Activated CD4-positive, alpha-beta T cell treated with anti-CD3 and anti-CD28 coated beads, Interleukin-2, amount 50 U/mL, for 48 hours (primary cell): ENCODE data around the gene SALL2.

ENCODE experiments used
- DNase-seq, 2 experiments: peaks; one replicate each; pipeline ENCODE4 v3.0.0-alpha.2; 2020

The SALL2 gene

DNA sequence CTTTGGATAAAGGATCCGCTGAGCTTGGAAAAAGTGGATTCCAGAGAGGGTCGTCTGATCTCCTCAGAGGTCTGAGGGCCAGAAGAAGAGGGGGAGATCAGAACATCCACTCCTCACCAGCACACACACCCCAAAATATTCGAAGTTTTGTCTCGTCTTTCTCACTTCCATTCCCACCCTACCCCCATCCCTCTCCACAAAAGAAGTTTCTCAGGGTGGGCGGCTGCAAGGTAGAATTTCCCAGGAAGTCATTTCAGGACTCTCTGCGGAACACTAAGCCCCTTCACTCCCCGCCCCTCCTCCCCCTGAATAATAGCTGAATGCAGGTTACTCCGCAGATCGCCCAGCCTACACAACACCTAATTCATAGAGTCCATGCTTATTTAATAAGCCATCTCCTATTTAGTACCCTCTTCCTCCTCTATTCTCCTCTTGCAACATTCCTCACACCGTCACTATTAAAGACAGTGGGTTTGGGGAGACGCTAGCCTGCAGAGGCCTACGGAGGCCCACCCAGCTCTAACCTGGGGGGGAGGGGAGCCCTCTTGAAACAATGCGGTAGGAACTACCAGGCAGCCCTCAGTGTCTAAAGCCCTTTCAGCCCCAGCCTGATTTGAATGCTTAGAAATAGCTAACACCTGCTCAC is 649 bp upstream of the SALL2 start:
- no peak for DNase-seq

DNA sequence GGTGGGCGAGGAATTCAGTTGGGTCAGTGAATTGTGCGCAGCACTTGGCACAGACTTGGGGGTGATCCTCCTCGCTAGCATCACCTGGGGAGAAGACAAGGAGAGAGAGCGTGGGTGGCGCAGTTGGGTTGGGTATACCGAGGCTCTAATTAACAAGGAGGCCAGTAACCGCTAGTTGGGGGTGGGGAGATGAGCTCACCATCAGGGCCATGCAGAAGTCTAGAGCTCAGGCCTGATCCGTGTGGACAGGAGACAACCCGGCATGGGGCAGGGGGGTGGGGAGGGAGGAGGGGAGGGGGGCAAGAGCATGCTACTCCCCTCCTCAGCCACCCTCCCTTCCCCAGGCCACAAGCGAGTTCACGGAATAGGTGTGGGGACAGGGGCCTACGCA is 580 bp downstream of the SALL2 start:
- DNase-seq, result no peak

DNA sequence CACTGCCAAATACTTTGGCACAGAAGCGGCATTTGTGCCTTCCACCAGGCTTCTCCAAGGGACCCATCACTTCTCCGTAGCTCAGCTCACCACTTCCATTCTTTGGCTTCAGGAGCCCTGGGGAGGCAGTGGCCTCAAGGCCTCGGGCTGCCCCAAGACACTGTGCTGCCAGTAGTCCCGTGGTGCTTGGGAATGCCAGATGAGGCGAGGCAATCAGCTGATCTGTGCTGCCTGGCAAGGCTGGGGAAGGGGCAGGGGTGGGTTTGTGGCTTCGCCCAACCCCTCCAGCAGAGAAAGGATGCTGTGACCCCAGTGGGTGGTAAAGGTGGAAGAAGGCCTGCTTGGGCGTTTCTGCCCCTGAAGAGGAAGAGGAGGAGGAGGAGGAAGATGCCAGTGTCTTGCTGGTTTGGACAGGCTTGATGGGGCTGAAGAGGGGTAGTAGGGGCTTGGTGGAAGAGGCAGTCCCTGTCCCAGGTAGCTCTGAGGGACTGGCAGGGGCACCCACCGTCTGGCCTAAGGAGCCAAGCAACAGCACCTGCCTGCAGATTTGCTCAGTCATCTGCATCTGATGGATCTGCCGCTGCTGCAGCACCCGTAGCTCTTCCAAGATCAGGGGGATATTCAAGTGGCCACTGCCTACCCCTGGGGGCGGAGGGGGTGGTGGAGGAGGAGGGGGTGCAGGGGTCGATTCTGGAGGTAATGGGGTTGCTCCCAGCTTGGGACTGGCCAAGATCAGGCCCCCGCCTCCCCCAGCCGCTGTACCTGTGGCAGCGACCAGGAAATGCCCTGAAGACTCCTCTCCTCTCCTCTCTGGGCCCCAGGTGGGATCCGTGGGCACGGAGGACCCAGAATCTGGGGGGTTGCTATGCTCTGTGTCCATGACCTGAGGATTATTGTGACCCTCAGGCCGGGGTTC is 1.3 kb downstream of the SALL2 start:
- DNase-seq, result no peak

DNA sequence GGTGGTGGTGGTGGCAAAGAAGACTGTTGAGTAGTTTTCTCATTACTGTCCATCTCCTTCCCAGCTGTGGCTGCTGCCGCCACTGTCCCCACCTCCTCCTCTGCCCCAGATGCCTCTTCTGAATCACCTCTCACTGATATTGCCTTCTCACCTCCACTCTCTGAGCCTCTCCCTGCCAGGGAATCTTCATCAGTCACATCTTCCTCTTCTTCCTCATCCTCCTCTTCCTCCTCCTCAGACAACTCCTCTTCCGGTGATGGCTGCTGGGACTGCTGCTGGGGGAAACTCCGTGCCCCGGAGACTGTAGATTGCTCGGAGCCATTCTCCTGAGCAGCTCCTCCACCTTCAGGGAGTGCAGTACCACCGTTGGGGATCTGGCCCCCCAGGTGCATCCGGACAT is 2.9 kb downstream of the SALL2 start:
- DNase-seq, result no peak

DNA sequence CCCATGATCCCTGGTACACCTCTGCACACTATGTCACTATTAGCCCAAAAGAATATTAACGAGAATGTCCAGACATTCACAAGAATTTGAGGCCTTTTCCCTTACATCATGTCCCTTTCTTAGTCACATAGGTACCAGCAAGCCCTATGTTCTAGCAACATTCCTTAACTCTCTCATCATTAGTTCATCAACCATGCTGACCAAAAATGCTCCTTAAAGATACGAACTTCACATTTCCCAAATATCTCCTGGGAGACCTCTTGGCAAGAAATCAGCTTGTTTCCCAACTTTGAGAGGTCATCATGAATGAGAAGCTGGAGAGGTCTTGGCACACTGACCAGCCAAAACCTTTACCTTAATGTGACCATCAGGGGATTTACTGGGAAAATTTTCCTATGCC is 4.6 kb downstream of the SALL2 start:
- no peak for DNase-seq

DNA sequence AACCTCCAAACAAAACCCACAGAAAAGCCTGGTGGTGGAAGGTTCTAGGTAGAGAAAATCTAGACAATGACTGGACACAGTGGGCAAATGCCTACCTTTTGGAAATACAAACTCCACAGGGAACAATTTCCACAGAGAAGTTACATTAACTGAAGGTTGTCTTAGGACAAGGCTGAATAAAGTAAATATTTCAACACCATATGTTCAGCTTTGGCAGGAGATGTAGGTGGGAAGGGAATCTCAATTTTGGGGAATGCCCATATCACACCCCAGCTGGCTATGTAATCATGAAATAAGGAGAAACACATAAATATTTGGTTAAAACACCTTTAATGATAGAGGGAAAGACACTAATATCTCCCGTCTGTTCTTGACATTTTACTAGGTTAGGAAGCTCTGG is 5.4 kb downstream of the SALL2 start:
- no peak for DNase-seq

DNA sequence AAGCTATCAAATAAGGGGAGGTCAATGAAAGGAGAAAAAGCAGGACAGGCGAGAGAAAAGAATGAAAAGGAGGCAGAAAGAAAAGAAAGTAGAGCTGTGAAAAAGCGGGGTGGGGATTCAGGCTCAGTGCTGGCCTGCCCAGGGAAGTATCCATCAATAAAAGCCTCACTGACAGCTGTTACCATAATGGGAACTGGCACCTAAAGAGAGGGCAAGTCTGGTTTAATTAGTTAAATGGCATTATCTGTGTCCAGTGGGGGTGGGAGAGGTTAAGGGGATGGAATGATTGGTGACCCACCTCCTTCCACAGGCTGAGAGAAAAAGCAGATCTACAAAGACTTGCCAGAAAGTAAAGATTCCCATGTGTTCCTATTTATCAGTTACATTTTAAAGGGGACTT is 7.4 kb downstream of the SALL2 start:
- DNase-seq, result no peak

DNA sequence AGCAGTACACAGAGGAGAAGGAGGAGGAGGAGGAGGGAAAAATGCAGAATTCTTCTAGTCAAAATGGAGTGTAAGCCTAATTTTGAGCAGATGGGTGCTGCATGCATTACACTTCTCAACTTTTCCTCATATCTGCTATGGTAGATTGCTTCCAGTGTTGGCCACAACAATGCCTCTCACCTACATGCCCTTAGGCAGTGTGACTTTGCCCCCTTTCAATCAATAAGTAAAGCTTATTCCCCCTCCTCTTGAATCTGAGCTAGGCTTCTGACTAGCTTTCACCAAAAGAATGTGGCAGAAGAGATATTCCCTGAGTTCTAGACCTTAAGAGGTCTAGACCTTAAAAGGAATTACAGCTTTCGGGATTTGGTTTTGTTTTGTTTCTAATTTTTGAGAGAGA is 11.8 kb downstream of the SALL2 start:
- DNase-seq, result no peak

DNA sequence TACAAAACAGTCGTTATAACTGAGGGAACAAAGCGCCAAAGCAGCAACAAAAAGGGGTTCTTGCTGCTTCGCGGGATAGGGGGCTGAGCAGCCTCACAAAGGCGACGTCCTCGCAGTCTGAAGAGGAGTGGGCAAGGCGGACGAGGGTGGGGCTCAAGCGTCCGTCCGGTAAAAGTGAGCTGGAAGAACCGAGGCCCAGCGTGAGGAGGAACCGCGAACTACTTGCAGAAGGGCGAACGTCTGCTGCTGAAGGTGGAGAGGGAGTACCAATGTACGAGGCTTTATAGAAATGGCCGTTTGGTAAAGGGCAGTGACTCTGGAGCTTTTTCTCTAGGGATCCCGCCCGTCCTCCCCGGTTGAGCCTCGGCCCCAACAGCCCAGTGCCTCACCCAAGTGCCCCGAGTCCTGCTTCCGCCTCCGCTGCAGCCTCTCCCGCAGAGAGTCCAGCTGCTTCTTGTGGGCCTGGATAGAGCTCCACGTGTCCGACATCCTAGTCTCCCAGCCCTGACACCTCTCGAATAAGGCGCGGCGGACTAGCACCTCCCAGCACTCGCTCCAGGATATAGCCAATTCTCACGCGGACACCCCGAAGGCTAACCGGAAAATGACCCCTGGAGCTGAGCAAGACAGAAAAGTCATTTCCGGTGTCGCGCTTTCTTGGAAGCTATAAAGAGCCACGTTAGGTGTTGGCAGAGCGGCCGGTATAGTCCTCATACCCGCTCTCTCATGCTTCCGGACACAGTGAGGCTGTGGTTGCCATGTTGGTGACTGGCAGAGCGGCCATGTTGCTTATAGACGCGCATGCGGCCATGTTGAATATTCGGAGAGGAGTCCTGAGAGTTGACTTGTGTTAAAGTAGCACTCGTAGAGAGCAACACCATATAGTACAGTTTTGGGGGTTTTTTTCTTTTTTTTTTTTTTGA is 15.2 kb downstream of the SALL2 start, which contains the start of gene METTL3:
Gene METTL3, minus strand, starts transcription at position 606 of the 923 bp plus-strand sequence. Its CDS starts 117 bp downstream, at position 489.
- peak; percentile 91 to 93 for DNase-seq

DNA sequence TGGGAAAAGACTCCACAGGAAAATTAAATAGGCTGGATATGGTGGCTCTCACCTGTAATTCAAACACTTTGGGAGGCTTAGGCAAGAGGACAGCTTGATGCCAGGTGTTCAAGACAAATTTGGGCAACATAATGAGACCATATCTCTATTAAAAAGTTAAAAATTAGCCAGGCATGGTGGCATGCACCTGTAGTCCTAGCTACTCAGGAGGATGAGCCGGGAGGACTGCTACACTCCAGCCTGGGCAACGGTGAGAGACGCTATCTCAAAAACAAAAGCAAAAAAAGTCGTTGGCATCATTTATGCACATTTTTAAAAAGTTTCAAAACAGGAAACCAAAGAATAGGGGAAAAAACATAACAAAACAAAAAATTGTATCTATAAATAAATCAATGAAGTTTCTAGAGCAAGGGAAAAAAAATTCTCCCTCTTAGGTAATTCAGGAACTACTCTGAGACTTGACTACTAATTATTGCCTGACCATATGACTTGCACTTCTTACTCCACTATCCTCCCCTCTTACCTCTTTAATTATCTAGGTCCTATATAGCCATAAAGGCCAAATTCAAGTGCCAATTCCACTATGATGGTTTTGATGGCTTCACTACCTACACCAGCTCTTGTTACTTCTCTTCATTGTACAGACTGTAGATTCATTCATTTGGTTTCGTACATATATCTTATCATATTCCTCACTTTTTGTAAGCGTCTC is 16.6 kb downstream of the SALL2 start:
- no peak for DNase-seq

DNA sequence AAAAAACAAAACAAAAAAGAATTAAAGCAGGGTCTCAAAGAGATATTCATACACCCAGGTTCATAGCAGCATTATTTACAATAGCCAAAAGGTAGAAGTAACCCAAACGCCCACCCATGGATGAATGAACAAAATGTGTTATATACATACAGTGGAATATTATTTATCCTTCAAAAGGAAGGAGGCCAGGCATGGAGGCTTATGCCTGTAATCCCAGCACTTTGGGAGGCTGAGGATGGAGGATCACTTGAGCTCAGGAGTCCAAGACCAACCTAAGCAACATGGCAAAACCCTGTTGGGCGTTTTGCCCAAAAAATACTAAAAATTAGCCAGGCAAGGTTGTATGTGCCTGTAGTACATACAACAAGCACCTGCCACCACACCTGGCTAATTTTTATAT is 19.6 kb downstream of the SALL2 start:
- DNase-seq, result no peak

DNA sequence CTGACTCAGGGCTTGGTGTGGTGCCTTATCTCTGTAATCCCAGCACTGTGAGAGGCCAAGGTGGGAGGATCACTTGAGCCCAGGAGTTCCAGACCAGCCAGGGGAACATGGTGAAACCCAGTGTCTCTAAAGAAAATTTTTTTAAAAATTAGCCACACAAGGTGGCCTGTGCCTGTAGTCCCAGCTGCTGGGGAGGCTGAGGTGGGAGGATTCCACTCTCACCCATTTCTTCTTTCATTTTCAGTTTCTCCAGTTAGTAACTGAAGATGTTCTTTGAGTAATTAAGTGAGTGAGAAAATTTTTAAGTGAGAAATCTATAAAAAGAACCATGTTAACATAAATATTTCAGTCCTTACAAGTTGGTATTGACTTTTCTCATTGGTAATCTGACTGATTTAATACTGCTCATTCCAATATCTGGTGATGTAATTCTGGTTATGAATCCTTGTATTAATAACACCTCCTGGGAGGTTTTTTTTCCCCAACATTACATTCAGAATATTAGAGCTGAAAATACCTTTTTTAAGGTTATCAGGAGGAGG is 21.1 kb downstream of the SALL2 start:
- DNase-seq, result peak in 1 of 2 experiments; percentile 29

DNA sequence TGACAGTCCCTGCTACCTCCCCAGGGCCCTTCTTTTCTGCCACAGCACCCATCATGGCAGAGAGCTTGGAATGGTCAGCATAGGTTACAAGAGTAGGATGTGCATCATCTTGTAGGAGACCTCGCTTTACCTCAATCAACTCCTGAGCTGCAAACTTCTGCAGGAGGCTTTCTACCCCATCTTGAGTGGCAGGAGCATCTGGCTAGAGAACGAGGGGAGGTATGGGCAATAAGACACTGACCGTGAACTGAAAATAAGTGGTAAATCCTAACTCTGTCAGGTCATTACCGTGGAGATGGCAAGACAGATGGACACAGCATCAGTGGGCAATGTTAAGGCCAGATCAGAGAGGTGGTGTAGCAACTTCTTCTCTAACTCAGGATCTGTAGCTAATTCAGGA is 22.8 kb downstream of the SALL2 start:
- DNase-seq, result no peak

DNA sequence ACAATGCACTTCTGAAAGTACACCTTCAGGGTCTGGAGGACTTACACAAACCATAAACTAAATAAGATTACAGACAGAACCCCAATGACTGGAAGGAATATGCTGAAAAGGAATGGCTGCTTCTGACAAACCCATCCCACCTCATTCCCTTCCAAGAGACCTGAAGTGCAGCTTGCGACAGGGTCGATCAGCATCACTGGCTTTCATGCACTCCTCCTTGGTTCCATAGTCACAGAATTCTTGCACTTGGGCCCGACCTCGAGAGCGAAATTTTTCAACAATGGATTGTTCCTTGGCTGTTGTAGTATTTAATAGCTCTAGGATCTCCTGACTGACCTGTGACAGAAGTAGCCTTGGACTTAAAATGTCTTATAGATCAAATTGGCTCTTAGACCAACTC is 24.6 kb downstream of the SALL2 start:
- no peak for DNase-seq

DNA sequence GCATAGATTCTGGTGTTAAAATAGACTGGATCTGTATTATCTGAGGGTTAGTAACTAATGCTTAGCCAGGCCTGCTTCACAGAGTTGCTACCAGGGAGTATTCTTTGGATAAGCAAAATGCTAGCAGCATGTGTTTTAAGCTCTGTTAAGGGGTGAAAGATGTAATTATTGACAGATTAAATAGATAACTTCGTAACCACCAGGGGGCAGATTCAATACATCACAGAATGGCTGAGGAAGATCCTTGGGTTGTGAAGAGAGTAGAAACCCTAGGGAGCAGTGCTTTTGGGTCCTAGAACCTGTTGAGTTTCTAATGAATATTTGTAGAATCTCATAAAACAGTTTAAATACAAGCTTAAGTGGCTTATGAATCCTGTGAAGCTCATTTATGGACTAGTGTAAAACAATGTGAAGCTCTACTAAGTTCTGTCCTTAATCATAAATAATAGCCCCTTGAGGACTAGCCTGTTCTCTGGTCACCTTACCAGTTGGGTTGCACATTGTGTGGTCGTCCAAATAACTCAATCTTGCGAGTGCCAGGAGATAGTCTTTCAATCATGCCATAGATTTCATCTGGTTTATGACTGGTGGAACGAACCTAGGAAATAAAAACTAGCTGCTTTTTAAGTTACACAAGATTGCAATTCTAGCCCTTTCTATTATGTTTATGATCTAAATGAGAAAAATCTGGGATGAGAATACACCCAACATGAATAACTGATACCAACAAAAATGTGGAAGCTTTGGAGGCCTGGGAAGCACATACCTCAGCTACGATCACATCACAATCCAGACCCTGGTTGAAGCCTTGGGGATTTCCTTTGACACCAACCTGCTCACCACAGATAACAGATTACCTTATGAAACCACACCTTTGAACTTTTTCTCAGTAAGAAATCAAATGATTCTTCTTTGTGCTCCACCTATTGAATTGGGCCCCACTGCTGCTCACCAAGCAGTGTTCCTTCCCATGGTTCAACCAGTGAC is 27.3 kb downstream of the SALL2 start:
- DNase-seq, result no peak

DNA sequence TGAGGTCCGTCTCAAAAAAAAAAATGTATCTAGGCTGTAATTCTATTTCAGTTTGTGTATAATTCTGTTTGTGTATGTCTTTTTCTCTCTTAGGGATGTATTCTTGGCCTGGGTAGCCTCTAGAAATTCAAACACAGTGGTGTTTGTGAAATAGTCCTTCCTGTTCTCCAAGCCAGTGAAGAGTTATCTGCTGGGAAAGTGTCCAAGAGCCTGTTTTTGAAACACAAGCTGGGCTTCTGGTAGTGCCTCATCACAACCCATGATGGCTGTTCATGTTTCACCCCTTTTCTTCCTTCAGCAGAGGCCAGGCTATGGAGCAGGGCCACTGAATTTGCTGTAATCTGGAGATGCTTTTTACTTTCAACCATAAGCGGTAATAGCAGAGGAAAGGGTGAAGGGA is 29.7 kb downstream of the SALL2 start:
- DNase-seq, result no peak

DNA sequence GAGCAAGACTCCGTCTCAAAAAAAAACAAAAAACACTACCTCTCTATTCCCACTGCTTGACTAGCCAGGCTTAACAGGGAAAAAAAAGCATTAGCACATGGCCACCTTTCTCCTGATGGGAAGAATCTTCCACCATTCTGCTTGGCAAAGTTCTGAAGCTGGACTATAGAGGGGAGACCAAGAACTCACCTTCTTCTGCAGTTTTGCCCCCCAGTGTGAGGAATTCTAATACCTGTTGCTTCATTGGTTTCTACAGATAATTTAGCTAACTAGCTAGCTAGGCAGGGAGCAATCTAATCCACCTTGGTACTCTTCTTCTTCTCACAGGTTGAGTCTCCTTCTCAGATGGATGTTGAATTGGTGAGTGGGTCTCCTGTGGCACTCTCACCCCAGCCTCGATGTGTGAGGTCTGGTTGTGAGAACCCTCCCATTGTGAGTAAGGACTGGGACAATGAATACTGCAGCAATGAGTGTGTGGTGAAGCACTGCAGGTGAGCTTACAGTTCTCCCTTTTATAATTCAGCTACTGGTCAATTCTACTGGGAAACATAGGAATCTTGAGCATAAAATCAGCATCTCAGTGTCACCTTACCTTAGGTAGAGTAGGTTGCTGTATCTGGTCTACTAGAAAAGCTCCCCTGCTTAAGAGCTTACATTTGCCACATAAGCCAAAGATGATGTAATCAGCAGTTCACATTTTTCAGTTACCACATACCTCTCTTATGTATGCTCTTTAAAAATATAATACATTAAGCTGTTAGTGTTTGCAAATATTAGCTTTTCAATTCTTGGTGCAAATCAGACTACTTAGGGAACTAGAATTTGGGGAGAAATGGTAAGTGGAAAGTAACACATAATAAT is 31.0 kb downstream of the SALL2 start:
- no peak for DNase-seq

DNA sequence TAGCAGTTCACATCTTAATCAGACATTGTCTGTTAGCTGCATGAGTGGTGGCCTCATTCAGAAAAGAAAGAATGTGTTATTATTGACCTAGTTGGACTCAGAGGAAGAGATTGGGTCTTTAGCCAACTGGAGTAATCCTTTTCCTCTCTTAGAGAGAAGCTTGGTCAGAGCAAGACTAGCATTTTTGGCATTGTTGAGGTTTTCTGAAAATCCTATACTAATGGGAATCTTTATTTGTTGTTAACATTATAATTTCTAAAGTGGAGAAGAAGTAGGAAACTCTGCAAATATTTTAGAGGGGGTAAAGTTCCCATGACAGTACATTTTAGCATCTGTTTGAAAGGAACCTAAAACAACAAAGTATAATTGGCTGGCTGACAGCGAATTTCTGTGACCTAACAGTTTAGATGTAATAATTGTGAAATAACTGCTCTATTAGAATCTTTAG is 39.5 kb downstream of the SALL2 start:
- no peak for DNase-seq

DNA sequence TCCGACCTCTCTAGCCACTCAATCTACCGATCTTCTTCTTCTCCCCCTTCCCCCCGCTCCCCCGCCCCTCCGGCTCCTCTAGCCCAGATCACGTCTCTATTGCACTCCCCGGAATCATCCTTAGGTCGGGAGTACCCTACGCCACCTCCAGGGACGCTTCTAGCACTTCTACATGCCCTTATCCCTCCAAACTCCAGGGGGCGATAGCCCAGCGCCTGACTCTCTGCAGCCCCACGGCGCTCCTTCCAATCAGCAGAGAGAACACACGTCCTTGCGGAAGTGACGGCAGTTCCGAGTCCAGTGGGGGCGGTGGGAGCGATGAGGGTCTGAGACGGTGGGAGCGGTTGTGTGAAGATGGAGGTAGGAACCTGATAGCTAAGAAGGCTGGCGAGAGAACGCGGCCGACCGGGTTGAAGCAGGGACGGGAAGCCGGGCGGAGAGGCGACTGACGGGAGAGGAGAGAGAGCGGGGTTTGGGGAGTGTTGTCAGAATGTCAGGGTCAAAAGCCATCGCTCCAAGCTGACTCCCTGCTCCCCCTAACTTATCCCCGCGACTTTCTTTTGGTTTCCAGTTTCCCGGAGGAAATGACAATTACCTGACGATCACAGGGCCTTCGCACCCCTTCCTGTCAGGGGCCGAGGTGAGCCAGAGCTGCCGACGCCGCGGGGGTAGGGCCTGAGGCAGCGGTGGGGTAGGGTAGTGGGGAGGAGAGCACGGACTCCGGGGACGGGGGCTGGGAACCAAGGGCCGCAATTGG is 49.0 kb downstream of the SALL2 start, which contains the start of the genes RAB2B and TOX4:
Gene RAB2B, minus strand, starts transcription at position 35 of the 757 bp plus-strand sequence. CDS start 87 bp downstream, outside the sequence.
Gene TOX4, plus strand, starts transcription at position 271 of the 757 bp plus-strand sequence. Its CDS starts 84 bp downstream, at position 355.
- peak; percentile 90 to 93 for DNase-seq
